Left kidney (tissue), 2 donors: Measurements from ENCODE around the gene OR2AG2. TPM values are rescaled to one million over a fixed set of nuclear protein-coding genes. Genes with fewer than 3 reads are reported as not detected.

Source experiments
- DNase-seq: peaks from one replicate; pipeline ENCODE4 v3.0.0-alpha.2; 2013
- polyA plus RNA-seq: library from polyadenylated mRNA; unstranded; fragments of 120-200 nt; gene quantifications from one replicate; pipeline ENCODE4 v1.2.1, GENCODE V29; 2013; ENCODE audit not compliant: insufficient read length

The OR2AG2 gene
- polyA plus RNA-seq, 1 donor: 0.07 TPM

- no peak for DNase-seq
Measured at GRCh38 chr11:6738590-6738989, 33.2 kb downstream of the OR2AG2 start.

- DNase-seq: peak; percentile 24
Measured at GRCh38 chr11:6737872-6738466, 33.8 kb downstream of the OR2AG2 start.

GRCh38 chr11:6736495-6737121, 35.2 kb downstream of the OR2AG2 start:
- no peak for DNase-seq

- DNase-seq: peak; percentile 17
Measured at GRCh38 chr11:6735306-6735705, 36.5 kb downstream of the OR2AG2 start.

GRCh38 chr11:6734616-6735015, 37.2 kb downstream of the OR2AG2 start:
- no peak for DNase-seq

GRCh38 chr11:6733326-6734275, 38.2 kb downstream of the OR2AG2 start:
- DNase-seq: no peak

GRCh38 chr11:6727971-6728760, 43.6 kb downstream of the OR2AG2 start:
- DNase-seq: peak; percentile 11

GRCh38 chr11:6725386-6725896, 46.3 kb downstream of the OR2AG2 start:
- no peak for DNase-seq

- no peak for DNase-seq
Measured at GRCh38 chr11:6724013-6724412, 47.8 kb downstream of the OR2AG2 start.

GRCh38 chr11:6721343-6721742, 50.4 kb downstream of the OR2AG2 start:
- no peak for DNase-seq

GRCh38 chr11:6719576-6719975, 52.2 kb downstream of the OR2AG2 start:
- no peak for DNase-seq

GRCh38 chr11:6717426-6717825, 54.4 kb downstream of the OR2AG2 start:
- DNase-seq: no peak

Other genes with a start within 250 kb of the OR2AG2 start
- gene RRP8, start 168.4 kb downstream of the OR2AG2 start, polyA plus RNA-seq: 21.2 TPM
- 145 TPM for gene ILK, start 168.2 kb downstream of the OR2AG2 start, polyA plus RNA-seq
- gene TAF10, start 159.8 kb downstream of the OR2AG2 start, polyA plus RNA-seq: 67.1 TPM
- 121 TPM for gene TPP1, start 152.6 kb downstream of the OR2AG2 start, polyA plus RNA-seq
- 36.1 TPM for gene DCHS1, start 116.2 kb downstream of the OR2AG2 start, polyA plus RNA-seq
- gene MRPL17, start 88.6 kb downstream of the OR2AG2 start, polyA plus RNA-seq: 61.2 TPM
- 0.10 TPM for gene OR2AG1, start 11.0 kb upstream of the OR2AG2 start, polyA plus RNA-seq
- 0.07 TPM for gene OR6A2, start 27.7 kb upstream of the OR2AG2 start, polyA plus RNA-seq
- gene OR10A5, start 73.7 kb upstream of the OR2AG2 start, polyA plus RNA-seq: not detected
- 0.08 TPM for gene OR10A2, start 91.1 kb upstream of the OR2AG2 start, polyA plus RNA-seq
- gene OR10A4, start 104.6 kb upstream of the OR2AG2 start, polyA plus RNA-seq: not detected
- gene OR2D2, start 120.5 kb upstream of the OR2AG2 start, polyA plus RNA-seq: not detected
- gene OR2D3, start 149.0 kb upstream of the OR2AG2 start, polyA plus RNA-seq: not detected
- 4.6 TPM for gene ZNF215, start 154.4 kb upstream of the OR2AG2 start, polyA plus RNA-seq
- gene ZNF214, start 248.4 kb upstream of the OR2AG2 start, polyA plus RNA-seq: 14.0 TPM
- 0.83 TPM for gene NLRP14, start 248.5 kb upstream of the OR2AG2 start, polyA plus RNA-seq